Measurements from ENCODE around the gene SOX4. TPM values are rescaled to one million over a fixed set of nuclear protein-coding genes. Genes with fewer than 3 reads are reported as not detected.

The SOX4 gene

Small RNAs within 50 kb of the gene (small RNA-seq; reads per million reads assigned to genes)
- gene BOLA2P3 (ENCODE audit: low read depth), result not detected
